ENCODE results near the gene POU6F1. TPM values are rescaled to one million over a fixed set of nuclear protein-coding genes. Genes with fewer than 3 reads are reported as not detected.
"Not testable (repeated sequence)": the region's sequence is repeated elsewhere in the genome, so short reads cannot be mapped to it uniquely, and the experiment has no call there.

Gene POU6F1
- total RNA-seq, 1 donor from 2014 or later: 4.5 TPM

DNA sequence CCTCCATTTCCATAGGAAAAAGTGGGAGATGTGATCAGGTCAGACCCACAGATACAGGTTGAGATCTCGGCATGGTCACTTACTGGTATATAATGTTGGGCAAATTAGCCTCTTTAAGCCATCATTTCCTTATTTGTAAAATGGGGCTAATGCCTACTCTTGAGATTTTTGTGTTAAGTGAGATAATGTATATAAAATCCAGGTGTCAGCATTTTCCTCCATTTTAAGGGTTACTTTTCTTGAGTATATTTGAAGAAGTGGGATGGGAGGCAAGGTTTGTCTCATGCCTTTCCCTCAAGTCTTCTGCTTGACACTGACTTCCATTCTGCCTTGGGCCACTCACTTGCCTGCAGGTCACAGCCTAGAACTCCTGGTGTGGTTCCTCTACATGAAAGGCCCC lies 10.1 kb upstream of the POU6F1 start:
- no peak for DNase-seq

GRCh38 chr12:51227112-51227511 lies 9.2 kb upstream of the POU6F1 start:
- not testable (repeated sequence) for DNase-seq

- DNase-seq: no peak
Measured at GRCh38 chr12:51225771-51226170, 7.9 kb upstream of the POU6F1 start.

DNA sequence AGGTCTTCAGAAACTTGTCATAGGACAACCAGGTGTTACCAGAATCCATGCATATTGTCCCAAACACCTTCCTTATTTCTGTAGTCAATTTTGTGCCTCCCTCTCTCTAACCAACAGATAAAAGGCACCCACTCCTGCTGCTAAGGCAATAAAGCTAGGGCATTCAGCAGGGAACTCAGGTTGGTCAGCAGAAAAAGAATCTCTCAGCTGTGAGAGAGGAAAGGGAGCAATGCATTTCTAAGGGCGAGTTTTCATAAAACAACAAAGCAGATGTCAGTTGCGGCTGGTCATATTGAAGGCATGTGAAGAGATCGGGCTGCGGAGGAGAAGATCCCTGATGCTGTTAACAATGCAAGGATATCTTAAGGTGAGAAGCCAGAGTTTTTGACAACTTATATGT lies 7.4 kb upstream of the POU6F1 start:
- DNase-seq: no peak

- no peak for DNase-seq
Measured at GRCh38 chr12:51224625-51225024, 6.8 kb upstream of the POU6F1 start.

- DNase-seq: no peak
Measured at GRCh38 chr12:51222461-51222860, 4.6 kb upstream of the POU6F1 start.

GRCh38 chr12:51219857-51220256 lies 2.0 kb upstream of the POU6F1 start:
- DNase-seq: not testable (repeated sequence)

DNA sequence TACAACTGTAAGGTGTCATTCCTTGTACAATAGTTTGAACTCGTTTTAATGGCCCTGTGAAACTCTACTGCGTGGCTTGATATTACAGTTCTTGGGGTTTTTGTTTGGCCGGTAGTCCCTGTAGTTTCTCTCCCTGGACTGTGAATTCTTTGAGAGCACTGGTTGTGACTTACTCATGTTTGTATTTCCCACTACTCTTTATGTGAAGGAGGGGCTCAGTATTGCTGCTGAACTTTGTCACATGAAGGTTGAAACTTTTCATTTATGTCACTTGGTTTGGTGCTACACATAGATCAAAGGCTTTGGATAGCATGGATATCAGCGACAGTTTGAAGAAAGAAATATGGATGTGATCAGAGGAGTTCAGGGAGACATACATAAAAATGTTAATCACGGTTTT lies 1.5 kb upstream of the POU6F1 start:
- no peak for DNase-seq

DNA sequence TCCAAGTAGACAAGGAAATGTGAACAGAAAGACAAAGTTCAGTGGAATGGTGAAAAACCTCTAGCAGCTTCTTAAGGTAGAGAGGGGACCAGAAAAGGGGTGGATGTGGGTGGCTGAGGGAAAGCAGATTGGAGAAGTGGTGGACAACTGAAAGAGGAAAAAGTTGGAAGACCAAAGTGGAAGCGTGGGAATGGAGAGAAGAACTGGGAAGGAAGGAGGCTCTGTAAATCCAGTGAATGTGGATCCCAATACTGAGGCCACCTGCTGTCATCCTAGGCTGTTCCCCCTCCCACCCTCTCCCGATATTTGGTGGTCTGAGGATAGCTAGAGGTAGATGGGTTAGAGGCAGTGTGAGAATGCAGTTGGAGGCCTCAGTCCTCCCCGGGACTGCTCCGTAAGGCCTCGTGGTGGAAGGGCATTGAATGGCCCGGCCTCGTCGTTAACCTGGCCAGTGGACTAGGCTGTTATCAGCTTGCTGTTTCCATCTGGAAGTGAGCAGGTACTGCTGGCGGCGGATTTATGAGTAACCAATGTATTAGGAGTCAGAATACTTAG lies 822 bp upstream of the POU6F1 start:
- no peak for DNase-seq

DNA sequence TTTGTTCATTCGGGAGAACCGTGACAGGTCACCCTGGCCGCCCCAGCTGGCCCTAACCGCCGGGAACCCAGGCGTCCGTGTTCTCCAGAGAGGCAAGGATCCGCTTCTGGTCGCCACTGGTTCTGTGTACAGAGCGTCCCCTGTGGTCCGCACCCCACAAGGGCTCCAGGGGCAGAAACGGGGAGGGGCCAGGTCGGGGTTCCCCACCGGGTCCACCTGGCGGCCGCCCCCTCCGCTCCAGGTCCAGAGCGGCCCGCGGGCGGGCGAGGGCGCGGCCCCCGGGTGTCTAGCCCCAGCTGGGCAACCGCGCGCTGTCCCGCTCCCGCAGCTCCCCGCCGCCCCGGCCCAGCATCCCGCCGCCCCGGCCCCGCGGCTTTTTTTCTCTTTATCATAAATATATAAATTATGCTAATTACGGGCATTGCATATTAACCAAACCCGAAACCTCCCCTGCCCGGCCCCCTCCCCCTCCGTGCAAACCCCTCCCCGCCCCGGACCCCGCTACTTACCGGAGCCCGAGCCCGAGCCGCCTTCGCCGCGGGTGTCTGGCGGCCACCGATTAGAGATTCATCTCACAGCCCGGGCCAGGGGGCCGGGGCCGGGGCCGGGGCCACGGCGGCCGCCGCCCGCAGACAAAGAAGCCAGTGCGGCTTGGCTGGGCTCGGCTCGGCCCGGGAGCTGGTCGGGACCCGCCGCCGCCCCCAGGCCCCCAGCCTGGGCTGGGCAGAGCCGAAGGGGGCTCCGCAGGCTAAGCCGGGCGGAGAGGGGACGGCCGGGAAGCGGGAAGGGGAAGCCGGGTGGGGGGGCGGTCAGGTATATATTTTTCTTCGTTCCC lies 512 bp downstream of the POU6F1 start:
- DNase-seq: peak; percentile 57

DNA sequence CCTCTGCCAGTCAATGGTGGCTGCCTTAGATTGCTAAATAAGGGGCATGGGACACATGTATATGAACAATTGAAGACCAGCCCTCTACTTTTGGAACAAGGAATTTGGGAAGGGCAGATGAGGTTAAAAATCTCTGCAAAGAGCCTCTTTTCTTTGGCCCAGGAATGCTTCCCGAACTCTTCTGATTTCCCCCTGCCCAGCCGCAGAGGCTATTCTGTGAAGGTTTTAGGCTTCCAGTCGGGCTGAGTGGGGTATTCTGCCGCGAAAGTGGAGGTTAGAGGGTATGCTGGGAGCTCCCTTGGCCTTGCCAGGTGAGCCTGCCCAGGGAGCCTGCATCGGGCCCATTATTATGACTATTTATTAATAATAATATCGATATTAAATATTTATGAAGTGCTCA lies 1.2 kb downstream of the POU6F1 start:
- DNase-seq: no peak

- DNase-seq: no peak
Measured at GRCh38 chr12:51214895-51215294, 3.0 kb downstream of the POU6F1 start.

GRCh38 chr12:51210690-51211395 lies 7.0 kb downstream of the POU6F1 start:
- DNase-seq: no peak

GRCh38 chr12:51209259-51209658 lies 8.6 kb downstream of the POU6F1 start:
- no peak for DNase-seq

DNA sequence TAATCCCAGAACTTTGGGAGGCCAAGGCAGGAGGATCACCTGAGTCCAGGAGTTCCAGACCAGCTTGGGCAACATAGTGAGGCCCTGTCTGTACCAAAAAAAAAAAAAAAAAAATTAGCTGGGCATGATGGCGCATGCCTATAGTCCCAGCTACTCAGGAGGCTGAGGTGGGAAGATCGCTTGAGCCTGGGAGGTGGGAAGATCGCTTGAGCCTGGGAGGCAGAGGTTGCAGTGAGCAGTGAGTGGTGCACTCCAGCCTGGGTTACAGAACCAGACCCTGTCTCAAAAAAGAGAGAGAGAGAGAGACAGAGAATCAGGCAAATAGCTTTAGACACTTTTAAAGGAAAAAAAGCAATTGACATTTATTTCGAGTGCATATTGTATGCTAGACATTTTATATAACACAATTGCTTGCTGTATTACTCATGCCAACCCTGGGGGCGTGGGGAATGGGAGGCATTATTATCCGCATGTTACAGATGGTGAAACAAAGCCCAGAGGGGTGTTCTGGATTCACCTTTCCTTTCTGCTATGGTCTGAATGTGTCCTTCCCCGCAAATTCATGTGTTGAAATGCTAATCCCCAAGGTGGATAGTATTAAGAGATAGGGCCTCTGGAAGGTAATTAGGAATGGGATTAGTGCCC lies 9.7 kb downstream of the POU6F1 start:
- DNase-seq: no peak

- no peak for DNase-seq
Measured at GRCh38 chr12:51205350-51205749, 12.5 kb downstream of the POU6F1 start.

- DNase-seq: no peak
Measured at GRCh38 chr12:51202718-51203117, 15.1 kb downstream of the POU6F1 start.

GRCh38 chr12:51200806-51201205 lies 17.1 kb downstream of the POU6F1 start:
- DNase-seq: no peak

- no peak for DNase-seq
Measured at GRCh38 chr12:51200156-51200555, 17.7 kb downstream of the POU6F1 start.

GRCh38 chr12:51199366-51199945 lies 18.4 kb downstream of the POU6F1 start:
- no peak for DNase-seq

DNA sequence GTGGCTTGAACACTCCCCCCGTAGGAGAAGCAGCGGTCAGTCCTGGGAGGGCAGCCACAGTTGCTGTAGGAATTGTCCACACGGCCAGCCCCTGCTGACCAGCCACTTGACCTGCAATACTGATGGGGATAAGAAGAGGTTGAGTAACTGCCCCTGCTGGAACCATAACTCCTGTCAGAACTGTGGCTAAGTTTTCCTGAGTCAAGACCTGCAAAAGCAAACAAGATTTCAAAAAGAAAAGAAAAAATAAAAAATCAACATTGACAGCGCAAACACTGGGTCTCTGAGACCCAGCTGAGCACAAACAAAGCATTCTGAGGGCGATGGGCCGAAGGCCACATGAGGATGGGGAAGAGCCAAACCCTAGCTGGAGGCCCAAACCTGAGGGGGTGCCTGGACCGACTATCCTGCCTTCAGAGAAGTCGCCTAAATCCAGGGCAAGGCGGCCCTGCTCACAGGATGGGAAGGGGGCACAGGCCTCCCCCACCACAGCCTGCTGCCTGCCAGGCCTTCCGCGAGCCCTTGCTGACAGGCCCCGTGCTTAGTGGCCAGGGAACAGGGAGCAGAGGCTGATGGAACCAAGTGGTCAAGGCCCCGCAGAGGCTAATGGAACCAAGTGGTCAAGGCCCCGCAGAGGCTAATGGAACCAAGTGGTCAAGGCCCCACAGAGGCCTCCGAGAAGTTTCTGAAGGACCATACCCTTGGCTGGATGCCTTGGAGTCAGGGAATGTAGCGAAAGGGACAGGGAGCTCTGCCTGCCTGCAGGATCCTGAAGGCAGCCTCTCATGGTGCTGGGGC lies 19.1 kb downstream of the POU6F1 start:
- DNase-seq: no peak

Measured in tongue (tissue), 2 donors.